Fibroblast of skin of scalp (primary cell): ENCODE results near the gene IL17RC.
"Not testable (repeated sequence)": the region's sequence is repeated elsewhere in the genome, so short reads cannot be mapped to it uniquely, and the experiment has no call there.

Experiments used
- DNase-seq: peaks from one replicate; pipeline ENCODE4 v3.0.0-alpha.2; 2013

The IL17RC gene

GRCh38 chr3:9893739-9894138, 23.2 kb upstream of the IL17RC start:
- no peak for DNase-seq

- DNase-seq: not testable (repeated sequence)
Observed at GRCh38 chr3:9895715-9896114, 21.2 kb upstream of the IL17RC start.

DNA sequence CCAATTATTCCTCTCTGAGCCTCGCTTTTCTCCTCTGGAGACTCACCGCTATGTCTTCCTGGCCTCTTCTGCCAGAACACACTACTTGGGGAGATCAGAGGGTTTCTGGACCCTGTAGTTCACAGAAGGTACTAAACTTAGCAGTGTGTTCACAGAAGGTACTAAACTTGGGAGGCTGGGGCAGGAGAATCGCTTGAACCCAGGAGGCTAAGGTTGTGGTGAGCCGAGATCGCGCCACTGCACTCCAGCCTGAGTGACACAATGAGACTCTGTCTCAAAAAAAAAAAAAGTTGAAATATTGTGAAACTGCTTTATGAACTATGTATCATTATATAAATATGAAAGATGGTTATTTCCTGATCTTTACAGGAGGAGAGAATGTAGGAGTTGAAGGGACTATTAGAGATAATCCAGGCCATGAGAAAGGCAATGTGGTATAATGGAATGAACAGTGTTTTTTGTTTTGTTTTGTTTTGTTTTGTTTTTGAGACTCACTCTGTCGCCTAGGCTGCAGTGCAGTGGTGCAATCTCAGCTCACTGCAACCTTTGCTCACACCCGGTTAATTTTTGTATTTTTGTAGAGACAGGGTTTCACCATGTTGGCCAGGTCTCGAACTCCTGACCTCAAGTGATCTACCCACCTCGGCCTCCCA, 20.0 kb upstream of the IL17RC start:
- DNase-seq: not testable (repeated sequence)

- DNase-seq: no peak
Observed at GRCh38 chr3:9897408-9898372, 19.2 kb upstream of the IL17RC start.

GRCh38 chr3:9898467-9899241, 18.2 kb upstream of the IL17RC start:
- DNase-seq: no peak

- DNase-seq: no peak
Observed at GRCh38 chr3:9899289-9899791, 17.6 kb upstream of the IL17RC start.

GRCh38 chr3:9900965-9901415, 15.9 kb upstream of the IL17RC start:
- DNase-seq: not testable (repeated sequence)

GRCh38 chr3:9901967-9902366, 14.9 kb upstream of the IL17RC start:
- no peak for DNase-seq

GRCh38 chr3:9902372-9903237, 14.3 kb upstream of the IL17RC start, which contains the start of gene IL17RE:
Gene IL17RE, plus strand, starts transcription at chr3:9902848. Its CDS starts 85 bp downstream, at chr3:9902933.
- DNase-seq: no peak

- peak; percentile 62 for DNase-seq
Observed at GRCh38 chr3:9903238-9903624, 13.7 kb upstream of the IL17RC start.

- DNase-seq: no peak
Observed at GRCh38 chr3:9903904-9904303, 13.0 kb upstream of the IL17RC start.

DNA sequence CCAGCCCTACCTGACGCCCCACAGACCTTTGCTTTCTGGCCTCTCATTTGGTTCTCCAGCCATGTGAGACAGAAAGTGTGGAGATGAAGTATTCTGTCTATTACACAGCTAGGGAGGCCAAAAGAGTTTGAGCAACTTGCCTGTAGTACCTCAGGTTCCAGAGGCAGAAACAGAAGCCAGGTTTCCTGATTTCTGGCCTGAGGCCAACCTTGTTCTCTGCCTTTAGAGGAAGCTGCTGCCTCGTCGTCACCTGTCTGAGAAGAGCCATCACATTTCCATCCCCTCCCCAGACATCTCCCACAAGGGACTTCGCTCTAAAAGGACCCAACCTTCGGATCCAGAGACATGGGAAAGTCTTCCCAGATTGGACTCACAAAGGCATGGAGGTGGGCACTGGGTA, 10.4 kb upstream of the IL17RC start:
- DNase-seq: no peak

DNA sequence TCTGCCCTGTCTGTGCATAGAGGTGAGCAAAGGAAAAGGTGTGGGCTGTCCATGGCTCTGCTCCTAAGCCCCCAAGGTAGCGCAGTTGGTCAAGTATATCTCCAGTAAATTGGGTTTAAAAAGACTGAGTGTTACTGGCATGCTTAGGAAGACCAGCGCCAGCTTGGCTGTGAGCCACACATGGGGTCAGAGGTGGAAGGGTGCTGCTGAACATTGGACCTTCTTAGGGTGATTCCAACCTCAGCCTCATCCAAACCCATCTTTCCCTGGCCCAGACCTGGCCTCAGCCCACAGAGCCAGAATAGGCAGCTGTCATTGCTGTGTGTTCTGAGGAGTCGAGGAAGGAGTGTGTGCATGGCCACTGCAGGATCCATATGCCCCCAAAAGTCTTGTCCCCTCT, 8.6 kb upstream of the IL17RC start:
- no peak for DNase-seq

DNA sequence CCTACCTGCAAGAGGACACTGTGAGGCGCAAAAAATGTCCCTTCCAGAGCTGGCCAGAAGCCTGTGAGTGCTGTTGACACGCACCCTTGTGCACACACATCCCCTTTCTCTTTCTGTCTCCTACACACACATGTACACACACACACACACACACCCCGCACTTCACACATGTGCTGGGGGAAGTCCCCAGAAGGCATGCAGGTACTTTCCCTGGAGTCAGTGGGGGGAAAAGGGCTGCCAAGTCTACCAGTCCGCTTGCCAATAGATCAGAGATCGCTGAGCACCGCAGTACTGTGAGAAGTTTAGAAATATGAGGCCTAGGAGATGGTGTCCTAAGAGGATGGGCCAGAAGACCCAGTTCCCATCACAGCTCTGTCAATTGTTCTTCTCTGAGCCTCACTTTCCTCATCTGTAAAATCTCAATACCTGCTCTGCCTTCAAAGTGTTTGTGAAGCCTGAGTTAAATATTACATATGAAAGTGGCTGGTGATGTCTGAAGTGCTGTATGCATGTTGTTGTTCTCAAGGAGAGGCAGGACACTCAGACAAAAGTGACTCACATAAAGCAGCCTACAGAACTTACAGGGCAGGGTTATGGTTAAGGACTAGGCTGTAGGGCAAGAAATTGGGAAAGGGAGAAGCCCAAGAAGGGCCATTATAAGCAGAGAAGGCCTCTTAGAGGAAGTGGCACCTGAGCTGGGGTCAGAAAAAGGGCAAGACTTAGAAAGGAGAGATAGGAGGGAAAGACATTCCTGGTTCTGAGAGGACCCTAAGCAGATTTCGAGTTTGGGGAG, 7.5 kb upstream of the IL17RC start:
- DNase-seq: no peak

- DNase-seq: peak; percentile 11
Observed at GRCh38 chr3:9911863-9912262, 5.0 kb upstream of the IL17RC start.

DNA sequence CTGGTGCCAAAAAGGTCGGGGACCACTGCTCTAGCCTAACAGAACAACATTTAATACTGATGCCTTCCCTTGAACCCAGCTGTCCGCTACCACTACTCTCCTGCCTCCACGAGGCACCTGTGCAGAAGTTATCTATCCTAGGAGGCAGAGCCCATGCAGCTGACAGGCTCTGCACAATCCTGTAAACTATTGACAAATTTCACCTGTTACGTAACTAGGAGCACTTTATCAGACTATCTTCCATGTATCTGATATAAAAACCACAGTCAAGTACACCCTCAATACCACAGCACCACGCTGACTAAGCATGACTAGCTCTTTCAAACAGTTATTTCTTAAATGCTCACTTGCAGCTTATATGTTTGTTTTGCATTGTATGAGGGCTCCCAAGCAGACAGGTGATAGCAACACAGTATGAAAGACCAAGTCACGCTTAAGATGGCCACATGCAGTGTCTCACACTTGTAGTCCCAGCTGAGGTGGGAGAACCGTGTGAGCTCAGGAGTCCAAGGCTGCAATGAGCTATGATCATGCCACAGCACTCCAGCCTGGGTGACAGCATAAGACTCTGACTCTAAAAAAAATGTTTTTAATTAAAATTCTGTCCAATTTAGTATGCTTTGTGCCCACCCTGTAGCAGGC, 4.5 kb upstream of the IL17RC start:
- no peak for DNase-seq

GRCh38 chr3:9913601-9914000, 3.3 kb upstream of the IL17RC start:
- no peak for DNase-seq

- DNase-seq: no peak
Observed at GRCh38 chr3:9914011-9914410, 2.9 kb upstream of the IL17RC start.

DNA sequence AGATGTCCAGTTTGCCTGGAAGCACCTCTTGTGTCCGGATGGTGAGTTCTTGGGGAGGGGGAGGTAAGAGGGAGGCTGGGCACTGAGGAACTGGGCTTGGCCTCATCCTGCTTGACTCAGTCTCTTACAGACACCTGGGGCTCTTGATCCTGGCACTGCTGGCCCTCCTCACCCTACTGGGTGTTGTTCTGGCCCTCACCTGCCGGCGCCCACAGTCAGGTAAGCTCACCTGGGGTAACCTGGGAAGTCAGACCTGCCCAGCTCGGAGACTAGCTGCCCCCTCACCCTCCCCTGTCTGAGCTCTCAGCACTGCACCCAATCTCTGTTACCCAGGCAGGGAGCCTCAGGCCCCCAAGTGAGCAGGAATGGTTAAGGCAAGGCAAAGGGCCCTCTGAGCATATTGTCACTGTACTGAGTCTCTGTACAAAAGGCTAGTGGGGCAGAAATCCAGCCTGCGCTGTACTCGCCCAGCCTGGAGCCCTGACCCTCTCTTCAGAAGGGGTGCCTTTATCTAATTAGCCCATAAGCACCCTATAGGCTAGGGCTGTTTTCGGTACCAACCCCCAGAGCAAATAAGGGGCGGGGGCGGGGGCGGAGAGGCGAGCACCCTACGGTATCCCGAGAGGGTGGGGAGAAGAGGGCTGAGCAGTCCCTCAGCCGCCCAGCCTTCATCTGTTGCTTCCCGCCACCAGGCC, 2.2 kb upstream of the IL17RC start:
- no peak for DNase-seq
